Loucy (cell line): ENCODE data around the gene MRPS34.

Experiments
- H2AFZ ChIP-seq: fragments of 200-600 bp; sonication (generic); 2 replicates; pipeline ENCODE4 v1.6.0; 2016; ENCODE audit warnings: antibody characterized with exemption, mild to moderate bottlenecking, low read length, moderate library complexity
- H3F3A ChIP-seq: fragments of 200-600 bp; 2 replicates; pipeline ENCODE4 v1.6.0; 2016; ENCODE audit warnings: antibody characterized with exemption, low read depth, mild to moderate bottlenecking
- H3K27me3 ChIP-seq: fragments of 200-600 bp; sonication (generic); 2 replicates; pipeline ENCODE4 v1.6.1; 2014; ENCODE audit warnings: low read length, mild to moderate bottlenecking; ENCODE audit not compliant: insufficient read depth, poor library complexity, severe bottlenecking
- H3K36me3 ChIP-seq: fragments of 200-600 bp; sonication (generic); 2 replicates; pipeline ENCODE4 v1.6.1; 2016; ENCODE audit warnings: low read length; ENCODE audit not compliant: insufficient read depth
- H3K4me1 ChIP-seq: fragments of 200-600 bp; sonication (generic); 2 replicates; pipeline ENCODE4 v1.5.1; 2014; ENCODE audit warnings: low read length, mild to moderate bottlenecking; ENCODE audit not compliant: insufficient read depth, poor library complexity, severe bottlenecking
- H3K4me2 ChIP-seq: fragments of 200-600 bp; sonication (generic); 2 replicates; pipeline ENCODE4 v1.6.0; 2014; ENCODE audit warnings: antibody characterized with exemption, low read length, low read depth, mild to moderate bottlenecking; ENCODE audit not compliant: poor library complexity, severe bottlenecking
- H3K4me3 ChIP-seq: fragments of 200-600 bp; sonication (generic); 2 replicates; pipeline ENCODE4 v1.5.1; 2014; ENCODE audit warnings: low read length, mild to moderate bottlenecking, mixed read lengths; ENCODE audit not compliant: poor library complexity, severe bottlenecking
- H3K79me2 ChIP-seq: fragments of 200-600 bp; sonication (generic); 2 replicates; pipeline ENCODE4 v1.6.1; 2014; ENCODE audit warnings: low read length; ENCODE audit not compliant: insufficient read depth
- H3K9ac ChIP-seq: fragments of 200-600 bp; sonication (generic); 2 replicates; pipeline ENCODE4 v1.6.0; 2014; ENCODE audit warnings: mild to moderate bottlenecking, low read depth, low read length, moderate library complexity; ENCODE audit not compliant: poor library complexity, severe bottlenecking
- H3K9me2 ChIP-seq: fragments of 200-600 bp; sonication (generic); replicated peaks from 2 replicates; pipeline ENCODE4 v1.6.1; 2016; ENCODE audit warnings: low read depth, low read length, mixed read lengths
- H3K9me3 ChIP-seq: fragments of 200-600 bp; sonication (generic); 2 replicates; pipeline ENCODE4 v1.6.1; 2014; ENCODE audit warnings: mild to moderate bottlenecking, antibody characterized with exemption, low read length, low read depth; ENCODE audit not compliant: insufficient read depth
- H4K20me1 ChIP-seq: fragments of 200-600 bp; sonication (generic); 2 replicates; pipeline ENCODE4 v1.6.0; 2014; ENCODE audit warnings: antibody characterized with exemption, low read length, mild to moderate bottlenecking; ENCODE audit not compliant: insufficient read depth, poor library complexity, severe bottlenecking
- CTCF ChIP-seq: fragments of 200-600 bp; sonication (generic); conservative IDR thresholded peaks from 2 replicates; pipeline ENCODE4 v1.5.1; 2014; ENCODE audit warnings: mild to moderate bottlenecking, antibody characterized with exemption, low read length
- EZH2phosphoT487 ChIP-seq: fragments of 200-600 bp; IDR thresholded peaks from 2 replicates; pipeline ENCODE4 v1.6.1; 2018; ENCODE audit warnings: antibody characterized with exemption, mild to moderate bottlenecking, moderate library complexity, borderline replicate concordance

Gene MRPS34

GRCh38 chr16:1776991-1777374 is 4.0 kb upstream of the MRPS34 start:
- TF ChIP-seq EZH2phosphoT487 (no peak), CTCF (no peak)
- Histone ChIP-seq H3K9ac (no peak overlapping the region), H3K4me3 (no peak overlapping the region), H3K36me3 (no peaks in the 10 kb centered on the region), H4K20me1 (peaks cover 14% of the 10 kb centered on the region), H3K9me2 (no peaks in the 10 kb centered on the region), H3K4me1 (no peaks in the 10 kb centered on the region), H3F3A (no peaks in the 10 kb centered on the region), H3K4me2 (no peak overlapping the region), H3K9me3 (no peaks in the 10 kb centered on the region), H2AFZ (no peak overlapping the region), H3K79me2 (peaks cover 40% of the 10 kb centered on the region), H3K27me3 (no peaks in the 10 kb centered on the region)

- H3K79me2 ChIP-seq = peaks cover 39% of the 10 kb centered on the region
- H4K20me1 ChIP-seq = peaks cover 14% of the 10 kb centered on the region
- no peaks in the 10 kb centered on the region for H3K27me3 ChIP-seq
- H3K9ac ChIP-seq = no peak overlapping the region
- no peak overlapping the region for H3K4me3 ChIP-seq
- TF ChIP-seq EZH2phosphoT487 (no peak), CTCF (no peak)
- no peaks in the 10 kb centered on the region for H3K36me3 ChIP-seq
- H3F3A ChIP-seq = no peaks in the 10 kb centered on the region
- no peak overlapping the region for H3K4me2 ChIP-seq
- H3K9me3 ChIP-seq = no peaks in the 10 kb centered on the region
- no peak overlapping the region for H2AFZ ChIP-seq
- H3K9me2 ChIP-seq = no peaks in the 10 kb centered on the region
- H3K4me1 ChIP-seq = no peaks in the 10 kb centered on the region
Observed at GRCh38 chr16:1776672-1776955, 3.7 kb upstream of the MRPS34 start.

GRCh38 chr16:1775846-1776671 is 3.1 kb upstream of the MRPS34 start:
- Histone ChIP-seq H3K36me3 (no peaks in the 10 kb centered on the region), H2AFZ (no peak overlapping the region), H3K79me2 (peaks cover 34% of the 10 kb centered on the region; the same call in 1 of the 2 replicates), H3K9ac (no peak overlapping the region), H3K9me2 (no peaks in the 10 kb centered on the region), H3K9me3 (no peaks in the 10 kb centered on the region), H3K4me3 (no peak overlapping the region), H3F3A (no peaks in the 10 kb centered on the region), H4K20me1 (peaks cover 10% of the 10 kb centered on the region), H3K27me3 (no peaks in the 10 kb centered on the region), H3K4me2 (no peak overlapping the region), H3K4me1 (no peaks in the 10 kb centered on the region)
- no peak for TF ChIP-seq EZH2phosphoT487
- no peak for TF ChIP-seq CTCF
